Measurements from ENCODE around the gene FBRSL1.
"Not testable (repeated sequence)": the region's sequence is repeated elsewhere in the genome, so short reads cannot be mapped to it uniquely, and the experiment has no call there.

FBRSL1 gene

GRCh38 chr12:132471011-132471857, 18.7 kb upstream of the FBRSL1 start:
- no peak for DNase-seq

GRCh38 chr12:132471858-132472255, 18.1 kb upstream of the FBRSL1 start:
- no peak for DNase-seq

GRCh38 chr12:132472386-132472785, 17.6 kb upstream of the FBRSL1 start:
- no peak for DNase-seq

- no peak for DNase-seq
Measured at GRCh38 chr12:132474237-132474741, 15.7 kb upstream of the FBRSL1 start.

GRCh38 chr12:132474799-132475303, 15.1 kb upstream of the FBRSL1 start:
- DNase-seq: not testable (repeated sequence)

GRCh38 chr12:132475304-132476037, 14.5 kb upstream of the FBRSL1 start:
- no peak for DNase-seq

GRCh38 chr12:132476038-132476414, 13.9 kb upstream of the FBRSL1 start:
- no peak for DNase-seq

- DNase-seq: no peak
Measured at GRCh38 chr12:132476421-132476820, 13.5 kb upstream of the FBRSL1 start.

- DNase-seq: no peak
Measured at GRCh38 chr12:132477017-132477702, 12.8 kb upstream of the FBRSL1 start.

- no peak for DNase-seq
Measured at GRCh38 chr12:132477703-132478432, 12.1 kb upstream of the FBRSL1 start.

- no peak for DNase-seq
Measured at GRCh38 chr12:132478433-132478803, 11.5 kb upstream of the FBRSL1 start.

GRCh38 chr12:132478845-132479244, 11.1 kb upstream of the FBRSL1 start:
- no peak for DNase-seq

GRCh38 chr12:132479291-132479690, 10.7 kb upstream of the FBRSL1 start:
- DNase-seq: no peak

GRCh38 chr12:132479938-132480622, 9.9 kb upstream of the FBRSL1 start:
- DNase-seq: no peak

- no peak for DNase-seq
Measured at GRCh38 chr12:132480623-132481132, 9.3 kb upstream of the FBRSL1 start.

GRCh38 chr12:132481345-132481744, 8.6 kb upstream of the FBRSL1 start:
- DNase-seq: no peak

GRCh38 chr12:132481771-132482745, 7.9 kb upstream of the FBRSL1 start:
- no peak for DNase-seq

- no peak for DNase-seq
Measured at GRCh38 chr12:132482771-132483170, 7.2 kb upstream of the FBRSL1 start.

GRCh38 chr12:132483208-132483607, 6.7 kb upstream of the FBRSL1 start:
- no peak for DNase-seq

- no peak for DNase-seq
Measured at GRCh38 chr12:132483612-132484011, 6.3 kb upstream of the FBRSL1 start.
